PC-3 (cell line): ENCODE measurements around the gene HAP1.

Experiments used
- CTCF ChIP-seq: fragments of 300-600 bp; sonication (generic); conservative IDR thresholded peaks from 2 replicates; pipeline ENCODE4 v1.5.1; 2017; ENCODE audit warnings: antibody characterized with exemption, low read depth, mild to moderate bottlenecking, low read length
- EZH2phosphoT487 ChIP-seq: fragments of 300-600 bp; sonication (generic); IDR thresholded peaks from 2 replicates; pipeline ENCODE4 v1.6.1; 2018; ENCODE audit warnings: mild to moderate bottlenecking, antibody characterized with exemption, low read length, borderline replicate concordance

GRCh38 chr17:41762391-41762790 is 27.9 kb upstream of the HAP1 start:
- TF ChIP-seq CTCF (no peak), EZH2phosphoT487 (no peak)
